ELF-1 (cell line): ENCODE results near the gene SRRM5.
A peak's percentile ranks its signal among the peaks of the same experiment; 100 is the strongest.
"Not testable (repeated sequence)": the region's sequence is repeated elsewhere in the genome, so short reads cannot be mapped to it uniquely, and the experiment has no call there.

Source experiments
- DNase-seq: peaks from one replicate; pipeline ENCODE4 v3.0.0-alpha.2; 2016; ENCODE audit warnings: low read depth, low spot score

The SRRM5 gene

GRCh38 chr19:43611788-43612187 lies at the start of gene SRRM5:
Gene SRRM5 (plus strand): TSS chr19:43612088. CDS start chr19:43612122, 34 bp downstream.
- DNase-seq = no peak

- DNase-seq = no peak
Measured at GRCh38 chr19:43562226-43562697, 49.6 kb upstream of the SRRM5 start.

- DNase-seq = no peak
Measured at GRCh38 chr19:43562698-43563241, 49.1 kb upstream of the SRRM5 start.

GRCh38 chr19:43563816-43564457 lies 48.0 kb upstream of the SRRM5 start:
- no peak for DNase-seq

GRCh38 chr19:43564800-43565199 lies 47.1 kb upstream of the SRRM5 start:
- DNase-seq = no peak

- DNase-seq = no peak
Measured at GRCh38 chr19:43569657-43570056, 42.2 kb upstream of the SRRM5 start.

GRCh38 chr19:43570174-43570791 lies 41.6 kb upstream of the SRRM5 start:
- no peak for DNase-seq

- no peak for DNase-seq
Measured at GRCh38 chr19:43572171-43572588, 39.7 kb upstream of the SRRM5 start.

GRCh38 chr19:43574424-43575155 lies 37.3 kb upstream of the SRRM5 start:
- no peak for DNase-seq

GRCh38 chr19:43575156-43575950 lies 36.5 kb upstream of the SRRM5 start, which contains the start of the genes PINLYP and XRCC1:
Gene PINLYP (plus strand): TSS chr19:43575801. CDS start chr19:43577192, 1,391 bp downstream.
Gene XRCC1 (minus strand): TSS chr19:43575527. CDS start chr19:43575458, 69 bp downstream.
- DNase-seq = peak; percentile 99

- DNase-seq = peak; percentile 43
Measured at GRCh38 chr19:43575955-43576878, 35.7 kb upstream of the SRRM5 start.

GRCh38 chr19:43578787-43579186 lies 33.1 kb upstream of the SRRM5 start:
- DNase-seq = no peak

GRCh38 chr19:43581467-43581866 lies 30.4 kb upstream of the SRRM5 start:
- DNase-seq = no peak

GRCh38 chr19:43582495-43582894 lies 29.4 kb upstream of the SRRM5 start:
- no peak for DNase-seq

- DNase-seq = no peak
Measured at GRCh38 chr19:43584484-43584883, 27.4 kb upstream of the SRRM5 start.

- no peak for DNase-seq
Measured at GRCh38 chr19:43586346-43586745, 25.5 kb upstream of the SRRM5 start.

- not testable (repeated sequence) for DNase-seq
Measured at GRCh38 chr19:43587029-43587428, 24.9 kb upstream of the SRRM5 start.

GRCh38 chr19:43589277-43589676 lies 22.6 kb upstream of the SRRM5 start:
- no peak for DNase-seq

GRCh38 chr19:43589678-43590077 lies 22.2 kb upstream of the SRRM5 start:
- DNase-seq = no peak
